HG02759 (cell line): ENCODE measurements around the gene CNTN5.

Experiments used
- ATAC-seq: cut with Tn5 transposase; IDR thresholded peaks from one replicate; pipeline ENCODE4 v1.9.1; 2021; ENCODE audit warnings: mild to moderate bottlenecking, moderate library complexity; ENCODE audit not compliant: unreplicated experiment

Gene CNTN5

GRCh38 chr11:100367892-100368291, 1347.1 kb downstream of the CNTN5 start:
- no peak for ATAC-seq

GRCh38 chr11:100383357-100383865, 1362.7 kb downstream of the CNTN5 start:
- ATAC-seq: no peak

GRCh38 chr11:100396266-100396665, 1375.5 kb downstream of the CNTN5 start:
- ATAC-seq: no peak

GRCh38 chr11:100397401-100397800, 1376.7 kb downstream of the CNTN5 start:
- ATAC-seq: no peak

GRCh38 chr11:100403816-100404215, 1383.1 kb downstream of the CNTN5 start:
- ATAC-seq: no peak

GRCh38 chr11:100404907-100405306, 1384.2 kb downstream of the CNTN5 start:
- no peak for ATAC-seq
